ENCODE data around the gene FOXF1.

FOXF1 gene

GRCh38 chr16:86505899-86506864, 4.1 kb upstream of the FOXF1 start:
- DNase-seq, result no peak

GRCh38 chr16:86507173-86508027, 2.9 kb upstream of the FOXF1 start:
- no peak for DNase-seq

- DNase-seq, result no peak
Observed at GRCh38 chr16:86508028-86508946, 2.0 kb upstream of the FOXF1 start.

GRCh38 chr16:86508947-86509758, 1.2 kb upstream of the FOXF1 start:
- DNase-seq, result no peak

- DNase-seq, result no peak
Observed at GRCh38 chr16:86509759-86510464, 415 bp upstream of the FOXF1 start.

- DNase-seq, result no peak
Observed at GRCh38 chr16:86511317-86512161, 1.2 kb downstream of the FOXF1 start.

- DNase-seq, result no peak
Observed at GRCh38 chr16:86512301-86512859, 2.1 kb downstream of the FOXF1 start.

- no peak for DNase-seq
Observed at GRCh38 chr16:86512860-86513470, 2.6 kb downstream of the FOXF1 start.

GRCh38 chr16:86513471-86514277, 3.3 kb downstream of the FOXF1 start:
- DNase-seq, result no peak

GRCh38 chr16:86514481-86515376, 4.4 kb downstream of the FOXF1 start:
- no peak for DNase-seq

- DNase-seq, result no peak
Observed at GRCh38 chr16:86515413-86515776, 5.1 kb downstream of the FOXF1 start.

- DNase-seq, result no peak
Observed at GRCh38 chr16:86515777-86516622, 5.7 kb downstream of the FOXF1 start.

GRCh38 chr16:86516623-86517003, 6.3 kb downstream of the FOXF1 start:
- DNase-seq, result no peak

GRCh38 chr16:86517033-86517432, 6.7 kb downstream of the FOXF1 start:
- no peak for DNase-seq

- DNase-seq, result no peak
Observed at GRCh38 chr16:86517652-86518258, 7.4 kb downstream of the FOXF1 start.

All from SIG-M5 (cell line).